ENCODE results near the gene TRIM47. TPM values are rescaled to one million over a fixed set of nuclear protein-coding genes. Genes with fewer than 3 reads are reported as not detected.
A peak's percentile ranks its signal among the peaks of the same experiment; 100 is the strongest.

The TRIM47 gene
- total and polyA plus RNA-seq, 2 of the 13 experiments (the other 11 are each of a cell fraction or from before 2014, with no cell fraction given) = 33.5 to 82.0 TPM

DNA sequence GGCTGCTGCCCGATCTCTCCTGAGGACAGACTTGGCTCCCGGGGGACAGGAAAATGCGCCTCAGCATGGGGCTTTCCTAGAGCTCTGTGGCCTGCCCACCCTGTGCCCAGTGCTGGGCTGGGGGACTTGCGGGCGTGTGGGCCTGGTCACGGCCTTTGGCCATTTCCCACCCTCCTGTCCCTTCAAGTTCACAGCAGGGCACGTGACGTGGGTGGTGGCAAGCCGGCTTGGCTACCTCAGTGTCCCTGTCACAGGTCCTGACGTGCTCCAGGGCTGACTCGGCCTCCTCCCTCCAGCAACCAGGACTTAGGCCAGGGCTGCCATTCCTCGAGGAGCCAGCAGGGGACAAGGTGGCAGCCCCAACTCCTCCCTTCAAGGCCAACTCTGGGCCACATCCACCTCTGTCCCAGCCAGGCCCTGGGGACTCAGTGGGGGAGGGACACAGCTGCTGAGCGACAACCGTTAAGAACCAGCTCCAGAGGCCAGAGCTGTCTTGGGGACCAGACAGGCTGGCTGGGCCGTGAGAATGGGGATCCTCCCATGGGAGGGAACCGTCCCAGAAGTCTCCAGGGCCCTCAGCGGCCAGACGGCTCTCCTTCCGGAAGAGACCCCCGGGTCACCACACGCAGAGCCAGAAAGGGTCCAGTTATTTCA is 33.2 kb downstream of the TRIM47 start:
- in situ Hi-C loops (cut with HindIII; ENCODE audit: extremely low pct_ligation_motif_present, low pct_unique_long_range_greater_than_20kb) (no loop called here), intact Hi-C loops (cut with micrococcal nuclease; ENCODE audit: unreplicated experiment) (loop anchor here (2.0 kb wide), 1 partner anchor 66 kb away; a partner anchor contains a TSS)
- Histone ChIP-seq H4K20me1 (ENCODE audit: insufficient read depth, low read length) (0 out of 2 replicates have a peak, but pooled peaks cover 2% of the 10 kb centered on the region), H2AFZ (ENCODE audit: low read length) (no peak overlapping the region), H3K4me1 (ENCODE audit: insufficient read depth, low read length) (peaks cover 70% of the 10 kb centered on the region), H3K4me3 (replicated peaks in 1 of 3; ENCODE audit: insufficient read depth in 1 of 3, low read depth in 2 of 3, low read length in 3 of 3) (peak overlapping the region; percentile 66 to 84 (median 66)), H3K9me3 (ENCODE audit: low read length) (no peaks in the 10 kb centered on the region), H3K27ac (ENCODE audit: extremely low read length, insufficient read depth, low read length) (peak overlapping the region; percentile 79), H3K4me2 (ENCODE audit: low read depth, low read length) (peak overlapping the region; percentile 96), H3K27me3 (ENCODE audit: control insufficient read depth in 1 of 2, insufficient read depth in 2 of 2, low read length in 2 of 2) (no peaks in the 10 kb centered on the region), H3K36me3 (replicated peaks in 1 of 2; ENCODE audit: control insufficient read depth in 1 of 2, insufficient read depth in 2 of 2, low read length in 2 of 2) (peaks cover 5 to 22% of the 10 kb centered on the region in 2 experiments), H3K9ac (ENCODE audit: insufficient read depth, low read depth, low read length) (peak overlapping the region; percentile 77), H3K79me2 (ENCODE audit: insufficient read depth, low read length) (no peaks in the 10 kb centered on the region)
- ChIA-PET CTCF (ENCODE audit: low intra/inter-chr PET ratio, low total read pairs) (interaction anchor here (3.0 kb wide), 1 partner anchor 16 kb away, joined by 7 read pairs; no protein-coding TSS in a partner anchor), POLR2A (interaction anchor here (0.7 to 7.7 kb wide), 19 partner anchors 9 to 155 kb away, joined by 3 to 229 read pairs (median 14); partner anchors contain the start of genes CDK3, MRPL38, TRIM47 and TRIM65)
- ATAC-seq (peak; percentile 65), FAIRE-seq (peak; percentile 68), DNase-seq (ENCODE audit: low spot score) (peak; percentile 86)
- BruUV-seq (replicated peaks) = TSS peak; percentile 69
- 32% methylated on average over 17 of the region's 21 CpGs for WGBS (ENCODE audit: low lambda C conversion rate)
- no peak for TF ChIP-seq ZFP90 (CRISPR knock-in tag; IDR thresholded peaks at IDR 0.05; ENCODE audit: borderline replicate concordance)
- TF ChIP-seq ZNF547 (CRISPR knock-in tag; IDR thresholded peaks at IDR 0.05) = no peak
- TF ChIP-seq CHD2 (IDR thresholded peaks at IDR 0.05; ENCODE audit: low read depth, low read length) = no peak
- peak; percentile 89 for TF ChIP-seq PAF1 (CRISPR knock-in tag; IDR thresholded peaks at IDR 0.05)
- no peak for TF ChIP-seq ZNF234 (CRISPR knock-in tag; conservative IDR thresholded peaks at IDR 0.05)
- no peak for TF ChIP-seq ZNF382 (CRISPR knock-in tag; IDR thresholded peaks at IDR 0.05; ENCODE audit: borderline replicate concordance)
- no peak for TF ChIP-seq KDM5A (IDR thresholded peaks at IDR 0.05; ENCODE audit: borderline replicate concordance, low read length)
- TF ChIP-seq NFIC (IDR thresholded peaks at IDR 0.05; ENCODE audit: low read length) = no peak
- no peak; the same call in 1 of the 2 replicates for TF ChIP-seq NR2F6 (IDR thresholded peaks at IDR 0.05)
- peak; percentile 76 for TF ChIP-seq NR2F6 (CRISPR knock-in tag; IDR thresholded peaks at IDR 0.05)
- TF ChIP-seq, protein P1, sequence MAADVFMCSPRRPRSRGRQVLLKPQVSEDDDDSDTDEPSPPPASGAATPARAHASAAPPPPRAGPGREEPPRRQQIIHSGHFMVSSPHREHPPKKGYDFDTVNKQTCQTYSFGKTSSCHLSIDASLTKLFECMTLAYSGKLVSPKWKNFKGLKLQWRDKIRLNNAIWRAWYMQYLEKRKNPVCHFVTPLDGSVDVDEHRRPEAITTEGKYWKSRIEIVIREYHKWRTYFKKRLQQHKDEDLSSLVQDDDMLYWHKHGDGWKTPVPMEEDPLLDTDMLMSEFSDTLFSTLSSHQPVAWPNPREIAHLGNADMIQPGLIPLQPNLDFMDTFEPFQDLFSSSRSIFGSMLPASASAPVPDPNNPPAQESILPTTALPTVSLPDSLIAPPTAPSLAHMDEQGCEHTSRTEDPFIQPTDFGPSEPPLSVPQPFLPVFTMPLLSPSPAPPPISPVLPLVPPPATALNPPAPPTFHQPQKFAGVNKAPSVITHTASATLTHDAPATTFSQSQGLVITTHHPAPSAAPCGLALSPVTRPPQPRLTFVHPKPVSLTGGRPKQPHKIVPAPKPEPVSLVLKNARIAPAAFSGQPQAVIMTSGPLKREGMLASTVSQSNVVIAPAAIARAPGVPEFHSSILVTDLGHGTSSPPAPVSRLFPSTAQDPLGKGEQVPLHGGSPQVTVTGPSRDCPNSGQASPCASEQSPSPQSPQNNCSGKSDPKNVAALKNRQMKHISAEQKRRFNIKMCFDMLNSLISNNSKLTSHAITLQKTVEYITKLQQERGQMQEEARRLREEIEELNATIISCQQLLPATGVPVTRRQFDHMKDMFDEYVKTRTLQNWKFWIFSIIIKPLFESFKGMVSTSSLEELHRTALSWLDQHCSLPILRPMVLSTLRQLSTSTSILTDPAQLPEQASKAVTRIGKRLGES (CRISPR knock-in tag; IDR thresholded peaks at IDR 0.05; ENCODE audit: borderline replicate concordance) = no peak
- TF ChIP-seq ATF5 (CRISPR knock-in tag; IDR thresholded peaks at IDR 0.05; ENCODE audit: low read depth) = no peak
- TF ChIP-seq STAT6 (CRISPR knock-in tag; IDR thresholded peaks at IDR 0.05; ENCODE audit: borderline replicate concordance) = no peak

All from HepG2 (cell line).